ENCODE measurements around the gene VEPH1. TPM values are rescaled to one million over a fixed set of nuclear protein-coding genes. Genes with fewer than 3 reads are reported as not detected.
"Not testable (repeated sequence)": the region's sequence is repeated elsewhere in the genome, so short reads cannot be mapped to it uniquely, and the experiment has no call there.

VEPH1 gene
- total RNA-seq, 1 experiment from 2014 or later = 49.0 TPM

DNA sequence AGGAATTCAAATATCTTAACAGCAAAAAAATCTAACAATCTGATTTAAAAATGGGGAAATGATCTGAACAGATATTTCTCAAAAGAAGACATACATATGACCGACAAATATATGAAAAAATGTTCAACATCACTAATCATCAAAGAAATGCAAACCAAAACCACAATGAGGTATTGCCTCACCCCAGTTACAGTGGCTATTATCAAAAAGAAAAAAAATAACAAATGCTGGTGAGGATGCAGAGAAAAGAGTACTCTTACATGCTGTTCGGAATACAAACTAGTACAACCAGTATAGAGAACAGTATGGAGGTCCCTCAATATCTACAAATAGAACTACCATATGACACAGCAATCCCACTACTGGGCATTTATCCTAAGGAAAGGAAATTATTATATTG lies 152.6 kb downstream of the VEPH1 start:
- DNase-seq (ENCODE audit: low read depth) = peak; percentile 37

DNA sequence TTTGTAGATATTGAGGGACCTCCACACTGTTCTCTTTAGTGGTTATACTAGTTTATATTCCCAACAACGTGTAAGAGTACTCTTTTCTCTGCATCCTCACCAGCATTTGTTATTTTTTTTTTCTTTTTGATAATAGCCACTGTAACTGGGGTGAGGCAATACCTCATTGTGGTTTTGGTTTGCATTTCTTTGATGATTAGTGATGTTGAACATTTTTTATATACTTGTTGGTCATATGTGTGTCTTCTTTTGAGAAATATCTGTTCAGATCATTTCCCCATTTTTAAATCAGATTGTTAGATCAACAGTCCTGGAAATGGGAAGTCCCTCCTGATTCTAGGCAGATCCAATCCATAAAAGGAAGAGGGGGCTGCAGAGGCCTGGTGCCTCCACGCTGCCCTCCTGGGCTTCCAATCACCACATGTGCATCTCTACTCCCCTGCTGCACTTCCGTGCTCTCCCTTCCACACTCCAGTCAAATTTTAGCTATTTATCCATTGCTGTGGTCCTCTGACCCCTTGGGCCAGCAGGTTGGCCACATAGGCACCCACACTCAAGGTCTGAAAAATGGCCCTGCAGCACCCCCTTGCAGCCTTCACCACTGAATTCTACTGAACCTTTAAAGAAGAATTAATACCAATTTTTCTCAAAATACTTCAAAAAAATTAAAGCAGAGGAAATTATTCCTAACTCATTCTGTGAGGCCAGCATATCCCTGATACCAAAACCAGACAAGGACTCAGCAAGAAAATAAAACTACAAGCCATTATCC lies 154.7 kb downstream of the VEPH1 start:
- peak; percentile 61 for DNase-seq (ENCODE audit: low read depth)

DNA sequence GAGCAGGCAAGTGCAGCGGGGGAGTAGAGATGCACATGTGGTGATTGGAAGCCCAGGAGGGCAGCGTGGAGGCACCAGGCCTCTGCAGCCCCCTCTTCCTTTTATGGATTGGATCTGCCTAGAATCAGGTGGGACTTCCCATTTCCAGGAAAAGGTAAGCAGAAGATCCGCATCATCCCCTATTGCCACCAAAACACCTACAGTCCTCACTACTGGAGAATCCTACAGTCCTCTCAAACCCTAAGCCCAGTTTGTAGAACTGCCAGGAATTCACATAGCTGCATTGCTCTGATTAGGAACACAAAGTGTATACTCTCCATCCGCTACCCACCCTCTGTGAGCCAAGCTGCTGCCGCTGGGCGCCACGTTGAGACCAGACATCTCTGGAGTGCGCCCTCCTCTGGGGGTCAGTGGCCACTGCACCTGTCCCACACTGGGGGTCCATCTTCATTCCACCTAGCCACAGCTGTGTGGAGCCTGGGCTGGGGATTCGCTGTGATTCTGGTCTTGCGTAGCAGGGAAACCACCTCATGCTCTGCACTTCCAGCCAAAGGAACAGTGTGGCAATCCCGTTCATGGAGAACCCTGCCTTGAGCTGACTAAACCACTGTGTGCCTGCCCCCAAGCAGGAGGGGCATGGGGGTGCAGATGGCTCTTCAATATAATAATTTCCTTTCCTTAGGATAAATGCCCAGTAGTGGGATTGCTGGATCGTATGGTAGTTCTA lies 155.5 kb downstream of the VEPH1 start:
- peak; percentile 44 for DNase-seq (ENCODE audit: low read depth)

DNA sequence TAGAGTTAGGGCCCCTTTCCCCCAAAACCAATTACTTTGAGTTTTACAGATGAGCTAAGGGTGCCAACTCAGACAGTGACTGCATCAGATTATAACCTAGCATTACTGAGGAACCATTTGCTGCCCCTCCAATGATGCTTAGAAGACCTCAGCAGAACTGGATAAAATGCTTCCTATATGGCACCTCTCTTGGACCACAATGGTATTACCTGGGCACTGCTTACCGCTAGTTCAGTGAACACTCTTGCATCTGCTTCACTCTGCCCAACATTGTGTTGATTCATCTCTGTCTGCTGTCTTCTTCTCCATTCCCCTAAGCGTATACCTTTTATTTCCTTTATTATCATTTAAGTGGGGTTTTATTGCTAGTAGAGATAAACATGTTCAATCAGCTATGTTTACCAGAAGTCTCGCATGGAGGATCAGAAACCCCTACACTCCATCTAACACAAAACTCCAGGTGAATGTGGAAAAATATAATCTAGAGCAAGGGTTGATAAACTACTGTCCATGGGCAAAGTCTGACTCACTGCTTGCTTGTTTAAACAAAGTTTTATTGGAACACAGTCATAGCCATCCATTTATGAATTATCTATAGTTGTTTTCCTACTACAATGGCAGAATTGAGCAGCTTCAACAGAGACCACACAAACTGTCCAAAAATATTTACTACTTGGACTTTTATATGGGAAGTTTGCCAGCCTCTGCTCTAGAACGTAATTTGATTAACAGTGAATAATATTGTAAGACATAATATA lies 166.8 kb downstream of the VEPH1 start:
- DNase-seq (ENCODE audit: low read depth) = no peak

DNA sequence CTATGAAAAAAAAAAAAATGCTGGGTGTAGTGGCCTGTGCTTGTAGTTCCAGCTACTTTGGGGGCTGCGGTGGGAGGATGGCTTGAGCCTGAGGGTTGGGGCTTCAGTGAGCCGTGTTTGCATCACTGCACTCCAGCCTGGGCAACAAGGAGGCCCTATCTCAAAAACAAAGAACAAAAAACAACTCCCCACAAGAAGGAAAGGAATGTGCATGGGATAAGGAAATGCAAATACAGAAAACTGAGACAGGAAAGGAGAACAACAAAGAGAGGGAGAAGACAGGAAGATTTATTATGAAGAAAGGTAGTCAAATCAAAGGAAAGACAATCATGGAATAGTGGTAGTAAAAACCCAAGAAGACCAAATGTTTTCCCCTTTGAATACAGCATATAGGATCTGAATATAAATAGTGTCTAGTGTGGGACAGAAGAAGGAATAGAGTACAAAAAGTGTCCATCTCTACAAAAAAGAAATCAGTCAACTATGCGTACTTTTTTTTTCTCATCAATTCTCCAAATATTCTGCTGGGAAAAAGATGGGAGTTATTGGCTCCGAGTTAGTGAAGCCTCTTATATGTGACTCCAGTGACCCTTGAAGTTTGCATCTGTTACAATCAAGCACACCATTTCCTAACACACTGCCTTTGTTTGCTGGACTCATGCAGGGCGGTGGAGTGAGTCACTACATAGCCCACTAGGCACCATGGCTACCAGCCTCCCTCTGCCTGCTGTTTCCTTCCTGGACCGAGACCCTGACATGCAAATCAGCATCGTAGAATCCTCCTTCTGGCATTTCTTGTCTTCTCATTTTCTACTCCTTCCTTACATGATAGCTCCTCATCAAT lies 167.8 kb downstream of the VEPH1 start:
- DNase-seq (ENCODE audit: low read depth) = peak; percentile 96

DNA sequence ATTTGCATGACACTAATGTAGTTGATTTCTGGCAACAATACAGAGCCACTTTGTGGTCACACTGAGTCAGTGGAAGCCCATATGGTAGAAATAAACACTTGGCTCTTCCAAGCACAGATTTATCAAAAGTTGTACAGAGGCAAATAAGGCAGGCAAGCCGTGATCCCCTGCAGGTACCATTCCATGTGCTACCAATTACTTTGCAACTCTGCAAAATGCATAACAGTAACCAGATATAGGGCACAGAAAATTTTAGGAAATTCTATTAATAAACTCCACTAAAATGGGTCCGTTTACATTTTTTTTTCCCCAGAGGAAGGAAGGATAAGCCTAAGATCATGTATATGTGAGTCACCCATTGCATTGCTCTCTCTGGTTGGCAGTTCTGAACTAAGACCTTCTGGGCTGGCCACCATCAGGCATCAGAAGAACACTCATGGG lies 169.6 kb downstream of the VEPH1 start:
- peak; percentile 56 for DNase-seq (ENCODE audit: low read depth)

DNA sequence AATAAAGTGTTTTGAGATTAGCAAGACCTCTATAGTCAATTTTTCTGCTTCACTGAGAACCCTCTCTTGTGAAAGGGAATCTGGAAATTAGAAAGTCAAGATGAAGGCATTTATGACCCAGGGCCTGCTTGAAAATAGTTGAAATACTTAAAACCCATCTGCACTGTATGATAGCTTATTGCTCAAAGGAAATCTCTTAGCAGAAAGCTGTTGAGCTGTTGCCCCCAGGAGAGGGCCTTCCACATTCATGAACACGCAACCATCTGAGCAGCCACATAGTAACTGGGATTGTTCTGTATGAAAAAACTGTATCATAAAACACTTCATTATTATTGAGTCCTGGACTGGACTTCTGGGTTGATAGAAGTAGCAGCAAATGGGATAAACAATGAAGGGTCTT lies 173.0 kb downstream of the VEPH1 start:
- no peak for DNase-seq (ENCODE audit: low read depth)

DNA sequence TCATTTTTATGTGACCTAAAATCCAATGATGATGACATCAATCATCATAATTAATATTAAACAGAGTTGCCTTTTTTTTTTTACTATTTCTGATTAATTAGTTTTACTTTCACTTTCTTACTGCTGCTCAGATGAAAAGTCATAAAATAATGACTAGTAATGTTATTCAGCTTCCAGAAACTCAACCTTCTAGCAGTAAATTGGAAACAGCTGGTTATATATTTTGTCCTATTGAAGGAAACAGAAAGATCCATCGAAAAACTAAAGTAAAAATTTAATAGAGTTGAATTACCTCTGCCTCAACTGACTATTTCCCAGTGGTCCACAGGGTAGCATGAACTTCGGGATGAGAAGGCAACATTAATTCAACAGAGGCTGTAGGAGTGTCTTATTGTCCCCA lies 173.7 kb downstream of the VEPH1 start:
- no peak for DNase-seq (ENCODE audit: low read depth)

DNA sequence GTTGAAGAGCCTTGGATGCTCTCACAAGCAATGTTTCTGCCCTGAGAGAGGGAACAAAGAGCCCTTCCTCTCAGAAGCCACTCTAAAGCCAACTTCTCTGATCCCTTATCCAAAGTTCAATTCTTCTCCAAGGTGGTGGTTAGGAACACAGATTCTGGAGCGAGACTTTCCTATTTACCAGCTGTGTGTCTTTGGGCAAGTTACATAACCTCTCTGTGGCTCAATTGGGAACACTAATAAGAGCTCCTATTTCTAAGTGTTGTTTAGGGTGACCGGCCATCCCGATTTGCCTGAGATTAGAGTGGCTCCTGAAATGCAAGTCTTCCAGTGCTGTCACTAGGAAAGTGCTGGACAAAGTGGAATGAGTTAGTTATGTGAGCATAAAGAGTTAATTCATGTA lies 175.4 kb downstream of the VEPH1 start:
- no peak for DNase-seq (ENCODE audit: low read depth)

DNA sequence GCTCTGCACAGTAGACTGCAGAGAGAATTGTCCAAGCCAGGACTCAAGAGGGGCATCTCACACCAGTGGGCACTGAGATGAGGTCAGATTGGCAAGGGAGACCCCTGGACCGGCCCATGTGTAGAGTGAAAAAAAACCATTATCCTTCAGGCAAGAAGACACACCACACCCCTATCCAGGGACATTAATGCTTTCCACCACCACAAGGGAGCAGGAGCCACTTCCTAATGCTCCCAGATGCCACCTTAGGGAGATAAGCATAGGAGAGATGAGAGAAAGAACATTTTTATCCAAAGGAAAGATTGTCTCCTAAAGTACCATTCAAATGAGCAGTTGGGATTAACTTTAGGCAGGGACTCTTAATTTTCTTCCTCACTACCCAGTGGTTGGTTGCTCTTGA lies 176.2 kb downstream of the VEPH1 start:
- DNase-seq (ENCODE audit: low read depth) = no peak

DNA sequence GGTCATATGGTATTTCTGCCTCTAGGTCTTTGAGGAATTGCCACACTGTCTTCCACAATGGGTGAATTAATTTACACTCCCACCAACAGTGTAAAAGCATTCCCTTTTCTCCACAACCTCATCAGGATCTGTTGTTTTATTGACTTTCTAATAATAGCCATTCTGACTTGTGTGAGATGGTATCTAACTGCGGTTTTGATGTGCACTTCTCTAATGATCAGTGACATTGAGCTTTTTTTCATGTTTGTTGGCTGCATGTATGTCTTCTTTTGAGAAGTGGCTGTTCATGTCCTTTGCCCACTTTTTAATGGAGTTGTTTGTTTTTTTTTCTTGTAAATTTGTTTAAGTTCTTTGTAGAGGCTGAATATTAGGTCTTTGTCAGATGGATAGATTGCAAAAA lies 178.3 kb downstream of the VEPH1 start:
- not testable (repeated sequence) for DNase-seq (ENCODE audit: low read depth)

DNA sequence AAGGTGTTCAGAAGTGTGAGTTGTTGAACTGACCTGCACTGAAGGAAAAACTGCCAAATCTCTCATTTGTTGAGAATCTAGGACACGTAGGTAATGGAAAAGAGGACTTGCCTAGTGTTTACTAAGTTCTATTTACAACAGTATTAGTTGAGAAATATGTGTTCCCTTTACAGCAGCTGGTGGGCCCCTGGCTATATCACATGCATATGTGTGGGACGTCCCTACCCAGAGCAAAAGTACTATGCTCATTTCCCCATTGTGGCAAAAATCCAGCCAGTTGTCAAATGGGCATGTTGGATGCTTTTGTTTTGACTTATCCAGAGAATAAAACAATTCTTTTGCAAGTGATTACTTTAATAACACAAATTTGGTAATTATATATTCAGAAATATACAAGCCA lies 179.9 kb downstream of the VEPH1 start:
- DNase-seq (ENCODE audit: low read depth) = no peak

DNA sequence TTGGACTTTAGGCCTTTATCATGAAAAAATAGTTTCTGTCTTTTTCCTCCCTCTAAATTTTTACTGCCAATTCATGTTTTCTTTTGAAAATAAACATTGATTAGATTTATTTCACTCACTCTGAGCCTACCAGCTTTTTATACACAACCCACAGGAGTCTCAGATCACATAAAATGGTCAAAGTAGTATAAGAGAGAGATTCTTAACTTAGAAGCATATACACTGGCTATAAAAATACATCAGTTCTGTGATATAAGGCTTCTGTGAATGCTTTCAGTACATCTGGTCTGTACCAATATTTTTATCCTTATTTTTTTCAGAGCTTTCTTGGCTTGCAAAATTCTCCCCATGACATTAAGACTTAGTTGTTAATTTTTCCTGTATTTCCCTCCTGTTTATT lies 183.5 kb downstream of the VEPH1 start:
- no peak for DNase-seq (ENCODE audit: low read depth)

DNA sequence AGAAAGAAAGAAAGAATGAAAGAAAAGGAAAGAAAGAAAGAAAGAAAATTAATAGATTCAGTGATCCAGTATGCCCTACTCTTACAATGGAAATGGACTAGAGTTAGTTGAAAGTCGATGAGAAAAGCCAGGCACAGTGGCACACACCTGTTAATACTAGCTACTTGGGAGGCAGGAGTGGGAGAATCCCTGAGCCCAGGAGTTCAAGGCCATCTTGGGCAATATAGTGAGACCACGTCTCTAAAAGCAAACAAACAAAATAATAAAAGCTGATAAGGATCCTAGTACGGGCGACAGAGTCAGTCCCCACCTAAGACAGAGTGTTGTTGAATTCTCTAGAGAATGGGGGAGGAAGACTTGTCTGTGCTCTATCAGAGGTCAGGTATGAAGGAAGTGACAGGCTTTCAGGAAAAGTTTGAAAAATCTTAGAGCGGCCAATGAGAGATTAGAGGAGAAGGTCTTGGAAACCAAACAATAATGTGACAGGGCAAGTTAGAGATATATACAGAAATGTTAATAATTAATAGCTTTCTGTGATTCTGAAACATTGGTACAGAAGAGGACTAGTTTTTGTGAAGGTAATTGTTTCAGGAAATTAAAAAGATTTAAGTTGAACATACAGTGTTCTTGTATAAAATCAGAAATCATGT lies 184.5 kb downstream of the VEPH1 start:
- no peak for DNase-seq (ENCODE audit: low read depth)

DNA sequence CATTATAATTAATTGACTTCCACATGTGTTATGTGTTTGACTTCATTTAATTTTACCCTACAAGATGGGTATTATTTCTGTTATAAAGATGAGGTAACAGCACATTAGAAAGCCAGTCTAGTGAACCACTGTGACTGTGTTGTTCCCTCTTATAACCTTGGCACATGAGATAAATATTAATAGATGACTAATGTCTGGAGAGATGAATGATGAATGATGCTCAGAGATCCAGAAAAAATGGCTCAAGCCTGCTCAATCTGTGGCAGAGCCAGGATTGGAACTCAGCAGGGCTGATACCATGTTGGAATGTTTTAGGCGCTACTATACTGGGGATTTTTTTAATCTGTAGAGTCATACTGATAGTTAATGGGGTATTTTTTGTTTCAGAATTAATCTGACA lies 185.3 kb downstream of the VEPH1 start:
- DNase-seq (ENCODE audit: low read depth) = no peak

DNA sequence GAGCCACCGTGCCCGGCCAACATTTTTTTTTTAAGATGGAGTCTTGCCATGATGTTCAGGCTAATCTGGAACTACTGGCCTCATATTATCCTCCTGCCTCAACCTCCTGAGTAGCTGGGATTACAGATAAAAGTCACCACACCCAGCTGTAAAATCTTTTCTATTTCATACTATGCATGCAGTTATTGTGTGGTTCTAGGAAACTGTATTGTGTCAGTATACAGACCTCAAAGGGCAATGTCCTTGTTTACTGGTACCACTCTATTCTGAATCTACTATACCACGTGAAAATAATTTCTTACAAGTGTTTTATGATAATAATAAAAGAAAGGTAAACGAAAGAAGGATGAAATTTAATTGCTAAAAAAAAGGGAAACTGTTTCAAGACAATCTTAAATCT lies 190.0 kb downstream of the VEPH1 start:
- DNase-seq (ENCODE audit: low read depth) = no peak

DNA sequence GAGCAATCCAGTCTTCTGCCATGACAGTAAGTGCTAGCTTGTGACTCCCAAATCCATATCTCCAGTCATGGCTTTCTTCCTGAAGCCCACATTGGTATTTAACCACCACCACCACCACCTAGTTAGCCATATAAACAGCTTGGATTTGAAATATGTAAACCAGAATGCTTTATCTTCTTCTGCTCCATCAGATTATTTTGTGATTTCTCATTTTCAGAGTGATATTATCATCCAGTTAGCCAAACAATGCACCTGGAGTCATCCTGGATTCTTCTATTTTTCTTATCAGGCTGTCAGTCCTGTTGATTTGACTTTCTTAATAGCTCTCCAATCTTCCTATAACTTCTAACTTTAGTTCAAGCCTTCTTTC lies 190.9 kb downstream of the VEPH1 start:
- no peak for DNase-seq (ENCODE audit: low read depth)

DNA sequence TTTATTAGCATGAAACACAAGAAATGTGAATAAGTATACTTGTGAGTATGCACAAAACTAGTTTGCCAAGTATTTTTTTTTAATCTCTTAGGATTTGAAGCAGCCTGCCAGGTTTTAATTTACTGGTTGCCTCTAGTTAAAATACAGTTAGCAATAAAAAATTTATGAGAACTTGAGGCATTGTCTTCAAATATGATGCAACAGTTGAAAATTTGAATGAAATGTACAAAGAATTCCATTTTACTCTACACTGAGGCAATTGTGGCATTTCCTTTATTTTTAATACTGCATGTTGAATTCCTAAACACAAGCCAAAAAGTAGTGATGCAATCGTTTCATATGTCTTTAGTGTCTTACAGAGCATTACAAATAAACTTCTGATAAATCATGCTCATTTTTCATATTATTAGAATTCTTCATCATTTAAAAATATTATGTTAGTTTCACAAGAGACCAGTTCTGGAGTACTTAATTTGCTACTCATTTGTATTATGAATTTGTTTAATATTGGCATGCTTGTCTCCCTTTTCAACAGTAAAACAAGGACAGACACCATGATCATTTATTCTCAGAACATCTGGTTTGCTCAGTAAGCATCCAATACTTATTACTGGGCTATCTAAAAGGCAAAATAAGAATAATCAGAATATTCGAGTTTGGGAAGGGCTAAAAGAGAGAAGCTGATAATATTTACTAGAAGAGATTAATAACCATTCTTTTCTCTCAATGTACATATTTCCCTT lies 191.4 kb downstream of the VEPH1 start:
- peak; percentile 86 for DNase-seq (ENCODE audit: low read depth)

DNA sequence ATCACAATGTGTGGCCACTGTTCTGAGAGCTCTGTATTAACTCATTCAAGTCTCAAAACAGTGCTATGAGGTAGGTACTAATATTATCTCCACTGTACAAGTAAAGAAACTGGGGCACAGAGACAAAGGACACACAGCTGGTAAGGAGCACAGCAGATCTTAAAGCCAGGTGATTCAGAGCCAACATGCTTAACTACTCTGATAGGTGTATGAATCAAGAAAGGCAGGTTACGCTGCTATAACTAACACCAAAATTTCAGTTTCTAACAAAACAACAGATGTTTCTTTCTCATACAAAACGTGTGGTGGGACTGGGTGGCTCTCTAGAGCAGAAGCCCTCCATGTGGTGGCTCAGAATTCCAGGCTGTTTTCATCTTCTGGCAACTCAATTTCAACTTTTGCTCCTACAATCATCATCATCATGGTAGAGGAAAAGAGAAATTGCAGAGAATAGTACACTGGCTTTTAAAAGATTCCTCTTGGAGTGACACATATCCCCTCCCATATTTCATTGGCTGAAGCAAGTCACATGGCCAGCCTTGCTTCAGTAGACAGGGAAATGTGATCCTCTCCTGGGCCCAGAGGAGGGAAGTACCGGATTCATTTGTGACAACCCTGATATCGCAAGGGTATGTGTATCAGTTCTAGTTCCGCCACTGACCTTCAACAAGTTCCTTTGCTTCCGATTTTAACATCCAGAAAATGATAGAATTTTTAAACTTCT lies 192.7 kb downstream of the VEPH1 start:
- DNase-seq (ENCODE audit: low read depth) = no peak

DNA sequence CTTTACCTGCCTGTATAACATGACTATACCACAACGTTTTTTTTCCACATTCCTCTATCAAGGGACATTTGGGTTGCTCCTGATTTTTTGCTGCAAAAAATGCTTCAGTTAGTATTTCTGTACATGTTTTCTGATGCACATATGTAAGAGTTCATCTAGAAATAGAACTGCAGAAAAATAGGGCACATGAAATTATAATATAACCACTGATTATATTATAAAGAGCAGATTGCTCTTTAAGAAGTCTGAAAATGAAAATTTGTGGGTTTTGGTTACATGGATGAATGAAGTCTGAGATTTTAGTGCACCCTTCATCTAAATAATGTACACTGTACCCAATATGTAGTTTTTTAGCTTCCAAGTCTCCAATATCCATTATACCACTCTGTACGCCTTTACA lies 196.7 kb downstream of the VEPH1 start:
- DNase-seq (ENCODE audit: low read depth) = no peak
